Skeletal muscle satellite cell (primary cell): ENCODE measurements around the gene KRTAP9-4. TPM values are rescaled to one million over a fixed set of nuclear protein-coding genes. Genes with fewer than 3 reads are reported as not detected.

ENCODE experiments used
- small RNA-seq: library from RNA; depleted of rRNA; stranded (forward); fragments of <200 nt; gene quantifications from one replicate; pipeline ENCODE3, GENCODE V24; 2012

Gene KRTAP9-4

Small RNA genes within 50 kb of the gene (small RNA-seq; reads per million reads assigned to genes)
- gene KRTAP9-10P = not detected
